H1 (cell line): ENCODE results near the gene ETFB. TPM values are rescaled to one million over a fixed set of nuclear protein-coding genes. Genes with fewer than 3 reads are reported as not detected.

Experiments used
- CTCF ChIA-PET: fragments of 300-600 bp; sonication (Branson Sonifier 250); formaldehyde crosslinking; loops from one replicate; lab custom pipeline; 2021; ENCODE audit not compliant: partially characterized antibody; lab: Charles Lee
- POLR2A ChIA-PET: fragments of 300-600 bp; sonication (Branson Sonifier 250); formaldehyde crosslinking; loops from one replicate; lab custom pipeline; 2021; ENCODE audit warnings: inconsistent platforms; ENCODE audit not compliant: partially characterized antibody; lab: Charles Lee
- DNase-seq, 2 experiments: peaks; one replicate each; pipeline versions ENCODE4 v3.0.0 to v3.0.0-alpha.2; 2010 to 2022; ENCODE audit warnings: low spot score in 2 of 2, low read depth in 1 of 2, mixed read lengths in 1 of 2
- FAIRE-seq: peaks from 2 replicates; lab custom pipeline; 2011; peaks lifted over from hg19 to GRCh38; lab: Jason Lieb, UNC
- H2AFZ ChIP-seq: 2 replicates; pipeline ENCODE4 v1.8.1; 2012; ENCODE audit warnings: low read length, inconsistent platforms
- H2AK5ac ChIP-seq: 2 replicates; pipeline ENCODE4 v1.6.1; 2013; ENCODE audit warnings: low read depth, low read length
- H2BK120ac ChIP-seq: replicated peaks from 2 replicates; pipeline ENCODE3; 2013; ENCODE audit warnings: low read depth, low read length, inconsistent platforms
- H2BK12ac ChIP-seq: 2 replicates; pipeline ENCODE4 v1.6.1; 2013; ENCODE audit warnings: low read depth, low read length
- H2BK15ac ChIP-seq: 2 replicates; pipeline ENCODE4 v1.6.1; 2013; ENCODE audit warnings: low read length
- H2BK20ac ChIP-seq: 2 replicates; pipeline ENCODE4 v1.6.1; 2013; ENCODE audit warnings: low read length
- H2BK5ac ChIP-seq: 2 replicates; pipeline ENCODE4 v1.6.1; 2013; ENCODE audit warnings: low read depth, low read length
- H3K14ac ChIP-seq: 2 replicates; pipeline ENCODE4 v1.6.1; 2013; ENCODE audit warnings: inconsistent platforms; ENCODE audit not compliant: insufficient read length
- H3K18ac ChIP-seq: 2 replicates; pipeline ENCODE4 v1.6.1; 2013; ENCODE audit warnings: low read length; ENCODE audit errors: extremely low read depth
- H3K23ac ChIP-seq: 2 replicates; pipeline ENCODE4 v1.6.1; 2013; ENCODE audit warnings: inconsistent platforms; ENCODE audit not compliant: insufficient read length
- H3K23me2 ChIP-seq: 2 replicates; pipeline ENCODE4 v1.6.1; 2013; ENCODE audit warnings: low read depth, low read length
- H3K27ac ChIP-seq: 2 replicates; pipeline ENCODE4 v1.6.1; 2011; ENCODE audit warnings: low read depth, low read length, inconsistent platforms
- H3K27me3 ChIP-seq, 4 experiments: replicated peaks in 1 of 4; 1 replicate in 1 of 4; 2 replicates in 3 of 4; pipeline versions ENCODE4 v1.6.1 to v1.8.1; 2011 to 2013; ENCODE audit warnings: low read length in 3 of 4, mild to moderate bottlenecking in 3 of 4, inconsistent platforms in 2 of 4, mixed read lengths in 2 of 4, moderate library complexity in 1 of 4; ENCODE audit not compliant: control insufficient read depth in 3 of 4, insufficient read depth in 3 of 4; ENCODE audit errors: extremely low read depth in 1 of 4
- H3K36me3 ChIP-seq, 4 experiments: 2 replicates each; pipeline versions ENCODE4 v1.6.1 to v1.8.1; 2011 to 2013; ENCODE audit warnings: mild to moderate bottlenecking in 4 of 4, low read length in 3 of 4, moderate library complexity in 2 of 4, control low read depth in 1 of 4, inconsistent platforms in 1 of 4; ENCODE audit not compliant: insufficient read depth in 4 of 4, control insufficient read depth in 2 of 4
- H3K4ac ChIP-seq: replicated peaks from 2 replicates; pipeline ENCODE3; 2013; ENCODE audit warnings: low read length, low read depth, mixed read lengths, inconsistent platforms; ENCODE audit not compliant: insufficient read length
- H3K4me1 ChIP-seq, 4 experiments: replicated peaks in 1 of 4; 1 replicate in 1 of 4; 2 replicates in 3 of 4; pipeline versions ENCODE4 v1.6.1 to v1.8.1; 2011 to 2013; ENCODE audit warnings: low read length in 3 of 4, inconsistent platforms in 2 of 4, mixed read lengths in 1 of 4; ENCODE audit not compliant: insufficient read depth in 4 of 4, control insufficient read depth in 3 of 4
- H3K4me2 ChIP-seq, 2 experiments: 2 replicates each; pipeline versions ENCODE4 v1.6.1 to v1.8.1; 2011 to 2013; ENCODE audit warnings: low read depth in 2 of 2, low read length in 2 of 2, control low read depth in 1 of 2, inconsistent platforms in 1 of 2, mild to moderate bottlenecking in 1 of 2; ENCODE audit not compliant: insufficient read depth in 1 of 2
- H3K4me3 ChIP-seq, 4 experiments: fragments of 200-600, 300-600 bp in 1 of 4; sonication (generic), shearing (Covaris generic), sonication (Bioruptor Twin) in 1 of 4; 2 replicates each; pipeline versions ENCODE4 v1.5.1 to v1.8.1; 2011 to 2016; ENCODE audit warnings: low read length in 4 of 4, low read depth in 3 of 4, control low read depth in 2 of 4, inconsistent platforms in 2 of 4, mild to moderate bottlenecking in 2 of 4, mixed read lengths in 1 of 4, moderate library complexity in 1 of 4; ENCODE audit not compliant: insufficient read depth in 2 of 4; ENCODE audit errors: extremely low read depth in 1 of 4
- H3K56ac ChIP-seq: replicated peaks from 2 replicates; pipeline ENCODE3; 2013; ENCODE audit warnings: low read depth, mild to moderate bottlenecking, mixed read lengths, low read length, inconsistent platforms; ENCODE audit not compliant: insufficient read length
- H3K79me1 ChIP-seq: 2 replicates; pipeline ENCODE4 v1.6.1; 2013; ENCODE audit warnings: low read depth, low read length, control low read depth
- H3K79me2 ChIP-seq, 2 experiments: 2 replicates each; pipeline versions ENCODE4 v1.6.1 to v1.8.1; 2012 to 2013; ENCODE audit warnings: low read length in 2 of 2, mild to moderate bottlenecking in 2 of 2, inconsistent platforms in 1 of 2; ENCODE audit not compliant: insufficient read depth in 2 of 2, control insufficient read depth in 1 of 2
- H3K9ac ChIP-seq, 4 experiments: replicated peaks in 1 of 4; 1 replicate in 1 of 4; 2 replicates in 3 of 4; pipeline versions ENCODE4 v1.6.1 to v1.8.1; 2011 to 2013; ENCODE audit warnings: low read depth in 3 of 4, low read length in 3 of 4, control low read depth in 2 of 4, mild to moderate bottlenecking in 2 of 4, moderate library complexity in 2 of 4, inconsistent platforms in 1 of 4; ENCODE audit errors: extremely low read depth in 1 of 4
- H3K9me3 ChIP-seq, 2 experiments: 2 replicates each; pipeline versions ENCODE4 v1.6.1 to v1.8.1; 2012 to 2013; ENCODE audit warnings: mild to moderate bottlenecking in 2 of 2, moderate library complexity in 2 of 2, control low read depth in 1 of 2, inconsistent platforms in 1 of 2, low read depth in 1 of 2, low read length in 1 of 2, mixed read lengths in 1 of 2; ENCODE audit not compliant: insufficient read depth in 2 of 2
- H4K20me1 ChIP-seq, 2 experiments: replicated peaks in 1 of 2; 2 replicates each; pipeline versions ENCODE3 to v1.8.1; 2011 to 2013; ENCODE audit warnings: inconsistent platforms in 2 of 2, low read length in 2 of 2, mild to moderate bottlenecking in 1 of 2; ENCODE audit not compliant: insufficient read depth in 2 of 2, control insufficient read depth in 1 of 2
- H4K5ac ChIP-seq: 2 replicates; pipeline ENCODE4 v1.6.1; 2013; ENCODE audit warnings: low read length, low read depth, mixed read lengths, inconsistent platforms; ENCODE audit not compliant: insufficient read length
- H4K8ac ChIP-seq: 2 replicates; pipeline ENCODE4 v1.8.0; 2013; ENCODE audit warnings: mild to moderate bottlenecking, moderate library complexity, low read length, inconsistent platforms; ENCODE audit not compliant: insufficient read depth; ENCODE audit errors: extremely low read depth
- H4K91ac ChIP-seq: replicated peaks from 2 replicates; pipeline ENCODE3; 2013; ENCODE audit warnings: low read length, mixed read lengths, inconsistent platforms; ENCODE audit not compliant: insufficient read length
- ATF3 ChIP-seq: IDR thresholded peaks from 2 replicates; pipeline ENCODE4 v1.6.1; 2011; ENCODE audit warnings: low read depth, mild to moderate bottlenecking, low read length; ENCODE audit not compliant: insufficient read depth
- BCL11A ChIP-seq, 2 experiments: IDR thresholded peaks; one replicate each; pipeline ENCODE4 v1.6.1; 2011; ENCODE audit warnings: low read depth in 2 of 2, low read length in 2 of 2, mild to moderate bottlenecking in 2 of 2
- CHD1 ChIP-seq: IDR thresholded peaks from 2 replicates; pipeline ENCODE4 v1.6.1; 2012; ENCODE audit warnings: low read depth, low read length, improper control_type of control experiment
- KDM4A ChIP-seq: IDR thresholded peaks from one replicate; pipeline ENCODE4 v1.7.1; 2012; ENCODE audit warnings: low read depth, mild to moderate bottlenecking, moderate library complexity, low read length, inconsistent platforms; ENCODE audit not compliant: severe bottlenecking
- MAX ChIP-seq: IDR thresholded peaks from 2 replicates; pipeline ENCODE4 v1.6.1; 2012; ENCODE audit warnings: inconsistent platforms
- NANOG ChIP-seq: IDR thresholded peaks from 2 replicates; pipeline ENCODE4 v1.6.1; 2011; ENCODE audit warnings: low read length, low read depth, mild to moderate bottlenecking, inconsistent platforms; ENCODE audit not compliant: insufficient read depth, poor library complexity, severe bottlenecking
- NRF1 ChIP-seq: IDR thresholded peaks from 2 replicates; pipeline ENCODE4 v1.6.1; 2011; ENCODE audit warnings: mild to moderate bottlenecking, low read depth, low read length, improper control_type of control experiment
- POLR2A ChIP-seq, 2 experiments: IDR thresholded peaks; 1 replicate in 1 of 2; 2 replicates in 1 of 2; pipeline ENCODE4 v1.6.1; 2011; ENCODE audit warnings: low read depth in 2 of 2, low read length in 2 of 2, mild to moderate bottlenecking in 2 of 2; ENCODE audit errors: control extremely low read depth in 1 of 2
- RXRA ChIP-seq: IDR thresholded peaks from 2 replicates; pipeline ENCODE4 v1.6.1; 2011; ENCODE audit warnings: low read depth, mild to moderate bottlenecking, low read length, moderate library complexity; ENCODE audit not compliant: insufficient read depth
- SP2 ChIP-seq: IDR thresholded peaks from 2 replicates; pipeline ENCODE4 v1.6.1; 2012; ENCODE audit warnings: mild to moderate bottlenecking, low read length, inconsistent platforms
- TBP ChIP-seq: IDR thresholded peaks from 2 replicates; pipeline ENCODE4 v1.6.1; 2011; ENCODE audit warnings: low read depth, low read length, improper control_type of control experiment
- WGBS, 2 experiments: shearing (Covaris generic) in 1 of 2; methylation state at CpG; one replicate each; pipeline versions ENCODE4 v1.1.6 to v1.1.7; 2013 to 2015; ENCODE audit warnings: low lambda C conversion rate in 2 of 2, mixed read lengths in 2 of 2, inconsistent platforms in 1 of 2, low coverage in 1 of 2, missing lambda C conversion rate in 1 of 2; ENCODE audit not compliant: insufficient replicate concordance in 2 of 2, insufficient coverage in 1 of 2, insufficient read length in 1 of 2; ENCODE audit errors: extremely low coverage in 1 of 2, missing lambda C conversion rate in 1 of 2; 5-methylcytosine and 5-hydroxymethylcytosine counted together
- polyA plus RNA-seq, 7 experiments: library from polyadenylated mRNA; depleted of rRNA in 3 of 7; stranded (reverse) in 5 of 7; unstranded in 2 of 7; fragments of >200 nt in 5 of 7; fragments of 200-250 nt in 2 of 7; gene quantifications; 1 replicate in 5 of 7; 2 replicates in 1 of 7; 4 replicates in 1 of 7; pipeline versions ENCODE4 v1.2.1 to v1.2.3, GENCODE V29; 2011 to 2013; ENCODE audit warnings: missing spikeins in 2 of 7, mixed read lengths in 2 of 7
- total RNA-seq: library from RNA; stranded (reverse); fragmentation: NEBNext Ultra II Directional; extraction: Animal tissue kit (Norgen Biotek cat#: 25700); gene quantifications from 2 replicates; pipeline ENCODE4 v1.2.1, GENCODE V29; 2021

Gene ETFB
- total and polyA plus RNA-seq, 2 of the 8 experiments (the other 6 are each of a cell fraction or from before 2014, with no cell fraction given), result 40.0 to 66.5 TPM

- FAIRE-seq (no peak), DNase-seq (peak; percentile 93 to 95)
- no peaks in the 10 kb centered on the region for H3K79me2 ChIP-seq
- peaks cover 18% of the 10 kb centered on the region for H3K23me2 ChIP-seq
- H3K4me2 ChIP-seq, result peak overlapping the region; percentile 87 to 97
- CTCF ChIA-PET, result interaction anchor here (0.8 to 3.5 kb wide), 5 partner anchors 15 to 54 kb away, joined by 3 to 14 read pairs (median 3); no protein-coding TSS in a partner anchor
- peak overlapping the region; percentile 93 for H4K5ac ChIP-seq
- no peak overlapping the region; the same call in 1 of the 2 replicates for H2BK12ac ChIP-seq
- peak overlapping the region; percentile 64 to 72 (median 68) for H3K9ac ChIP-seq
- no peak overlapping the region; the same call in 1 of the 2 replicates for H2AFZ ChIP-seq
- no peaks in the 10 kb centered on the region for H3K27me3 ChIP-seq
- no peaks in the 10 kb centered on the region for H3K79me1 ChIP-seq
- H3K4ac ChIP-seq, result peak overlapping the region; percentile 89
- peak overlapping the region; percentile 63 for H4K8ac ChIP-seq
- H2BK15ac ChIP-seq, result no peak overlapping the region
- H2AK5ac ChIP-seq, result no peak overlapping the region
- POLR2A ChIA-PET, result interaction anchor here (0.8 to 2.9 kb wide), 7 partner anchors 10 to 208 kb away, joined by 3 to 13 read pairs (median 5); partner anchors contain the start of gene VSIG10L
- H4K91ac ChIP-seq, result peak overlapping the region; percentile 100
- peak overlapping the region; percentile 96 for H3K18ac ChIP-seq
- no peak overlapping the region for H2BK20ac ChIP-seq
- H3K27ac ChIP-seq, result 0 out of 2 replicates have a peak overlapping the region, but pooled peaks have one; percentile 0
- no peak overlapping the region for H2BK120ac ChIP-seq
- H3K36me3 ChIP-seq, result no peaks in the 10 kb centered on the region
- H3K9me3 ChIP-seq, result no peaks in the 10 kb centered on the region
- 1% methylated on average over 51 of the region's 54 CpGs; no CpG with 5 or more reads in 1 of the 2 experiments for WGBS, 2 experiments
- peak overlapping the region; percentile 74 for H3K14ac ChIP-seq
- no peaks in the 10 kb centered on the region for H4K20me1 ChIP-seq
- H3K4me3 ChIP-seq, result peak overlapping the region; percentile 79 to 97 (median 90)
- peak overlapping the region; percentile 79 for H3K56ac ChIP-seq
- peak overlapping the region; percentile 91 for H2BK5ac ChIP-seq
- peaks cover 2 to 18% (median 11%) of the 10 kb centered on the region in 4 experiments for H3K4me1 ChIP-seq
- no peak overlapping the region for H3K23ac ChIP-seq
- TF ChIP-seq ATF3 (no peak), RXRA (no peak), CHD1 (no peak), NANOG (no peak), POLR2A (IDR thresholded peaks at IDR 0.05; ENCODE audit: control extremely low read depth in 1 of 2, low read depth in 2 of 2, low read length in 2 of 2) (peak in 1 of 2 experiments; percentile 90; a peak in 2 of 3 replicates), KDM4A (peak; percentile 17), NRF1 (peak; percentile 55), BCL11A (IDR thresholded peaks at IDR 0.05; ENCODE audit: low read depth in 2 of 2, low read length in 2 of 2) (no peak), MAX (no peak), SP2 (no peak), TBP (no peak)
Observed at GRCh38 chr19:51366389-51367254, 434 bp upstream of the ETFB start.
